GM12878 (cell line): ENCODE results near the gene NOC2L. TPM values are rescaled to one million over a fixed set of nuclear protein-coding genes. Genes with fewer than 3 reads are reported as not detected.

Source experiments
- BACH1 ChIP-seq: fragments of 450-650 bp; IDR thresholded peaks from 2 replicates; pipeline ENCODE4 v1.6.1; 2017; ENCODE audit warnings: mild to moderate bottlenecking, borderline replicate concordance
- BMI1 ChIP-seq: fragments of 450-650 bp; IDR thresholded peaks from 2 replicates; pipeline ENCODE4 v1.6.1; 2016; ENCODE audit warnings: mild to moderate bottlenecking, moderate library complexity, borderline replicate concordance
- DPF2 ChIP-seq: fragments of 450-650 bp; IDR thresholded peaks from 2 replicates; pipeline ENCODE4 v1.6.1; 2017; ENCODE audit warnings: mild to moderate bottlenecking
- GATAD2B ChIP-seq: fragments of 450-650 bp; conservative IDR thresholded peaks from 2 replicates; pipeline ENCODE4 v1.6.1; 2017; ENCODE audit warnings: low read depth, mild to moderate bottlenecking, moderate library complexity
- IKZF1 ChIP-seq: fragments of 450-650 bp; conservative IDR thresholded peaks from 2 replicates; pipeline ENCODE4 v1.6.1; 2017; ENCODE audit warnings: antibody characterized with exemption, mild to moderate bottlenecking
- MTA2 ChIP-seq: fragments of 450-650 bp; IDR thresholded peaks from 2 replicates; pipeline ENCODE4 v1.6.1; 2016; ENCODE audit warnings: low read depth, mild to moderate bottlenecking, moderate library complexity
- SMC3 ChIP-seq: IDR thresholded peaks from 2 replicates; pipeline ENCODE4 v1.6.1; 2011; ENCODE audit warnings: low read length, improper control_type of control experiment, borderline replicate concordance
- SREBF1 ChIP-seq: IDR thresholded peaks from 2 replicates; pipeline ENCODE4 v1.6.1; 2012; ENCODE audit warnings: mild to moderate bottlenecking, low read length
- YBX1 ChIP-seq: fragments of 450-650 bp; IDR thresholded peaks from 2 replicates; pipeline ENCODE4 v1.6.1; 2016; ENCODE audit warnings: antibody characterized with exemption
- ZNF384 ChIP-seq: IDR thresholded peaks from 2 replicates; pipeline ENCODE4 v1.6.1; 2012; ENCODE audit warnings: low read depth, mild to moderate bottlenecking, low read length, improper control_type of control experiment, borderline replicate concordance
- ZNF592 ChIP-seq: fragments of 450-650 bp; IDR thresholded peaks from 2 replicates; pipeline ENCODE4 v1.6.1; 2017; ENCODE audit warnings: mild to moderate bottlenecking, moderate library complexity
- polyA plus RNA-seq, 11 experiments: library from polyadenylated mRNA; depleted of rRNA in 4 of 11; unstranded in 6 of 11; stranded (reverse) in 5 of 11; fragments of >200 nt; fragmentation: Nextera tagmentation in 4 of 11; fragmentation: Illumina TruSeq in 1 of 11; extraction: Ambion mirVana in 4 of 11; extraction: Trizol in 1 of 11; gene quantifications; 1 replicate in 1 of 11; 2 replicates in 10 of 11; pipeline versions ENCODE4 v1.2.1 to v1.2.3, GENCODE V29; 2011 to 2016; ENCODE audit warnings: inconsistent platforms in 2 of 11, missing spikeins in 2 of 11, low read depth in 1 of 11
- total RNA-seq, 4 experiments: library from RNA; depleted of rRNA in 3 of 4; stranded (reverse); fragments of >200 nt in 3 of 4; fragmentation: Illumina TruSeq in 1 of 4; extraction: Trizol in 1 of 4; gene quantifications; 2 replicates each; pipeline versions ENCODE4 v1.2.1 to v1.2.3, GENCODE V29; 2013 to 2021
- TF ChIP-seq, protein P1 (sequence below): fragments of 450-650 bp; conservative IDR thresholded peaks from 2 replicates; pipeline ENCODE4 v1.6.1; 2017; ENCODE audit warnings: mild to moderate bottlenecking, moderate library complexity
- TF ChIP-seq, protein P2 (sequence below), 3 experiments: IDR thresholded peaks in 2 of 3; conservative IDR thresholded peaks in 1 of 3; 2 replicates each; pipeline ENCODE4 v1.5.1; 2011; ENCODE audit warnings: low read depth in 3 of 3, low read length in 3 of 3, mild to moderate bottlenecking in 3 of 3, control low read depth in 2 of 3, moderate library complexity in 2 of 3, inconsistent platforms in 1 of 3, mixed read lengths in 1 of 3; ENCODE audit not compliant: control insufficient read depth in 2 of 3, insufficient read depth in 1 of 3; ENCODE audit errors: extremely low read depth in 1 of 3
- TF ChIP-seq, protein P3 (sequence below): fragments of 450-650 bp; IDR thresholded peaks from 2 replicates; pipeline ENCODE4 v1.6.1; 2016; ENCODE audit warnings: mild to moderate bottlenecking

NOC2L gene
- total and polyA plus RNA-seq, 10 of the 15 experiments (the other 5 are each of a cell fraction or from before 2014, with no cell fraction given), result 1.3 to 171 (median 64.3) TPM

- TF ChIP-seq GATAD2B (0 out of 2 replicates have a peak, but pooled peaks have one; percentile 35), SMC3 (no peak), BMI1 (no peak), MTA2 (no peak), YBX1 (no peak), IKZF1 (peak; percentile 45; the same call in 1 of the 2 replicates), ZNF592 (no peak), DPF2 (peak; percentile 70; the same call in 1 of the 2 replicates), ZNF384 (no peak), BACH1 (no peak), SREBF1 (no peak)
- TF ChIP-seq, protein P1, sequence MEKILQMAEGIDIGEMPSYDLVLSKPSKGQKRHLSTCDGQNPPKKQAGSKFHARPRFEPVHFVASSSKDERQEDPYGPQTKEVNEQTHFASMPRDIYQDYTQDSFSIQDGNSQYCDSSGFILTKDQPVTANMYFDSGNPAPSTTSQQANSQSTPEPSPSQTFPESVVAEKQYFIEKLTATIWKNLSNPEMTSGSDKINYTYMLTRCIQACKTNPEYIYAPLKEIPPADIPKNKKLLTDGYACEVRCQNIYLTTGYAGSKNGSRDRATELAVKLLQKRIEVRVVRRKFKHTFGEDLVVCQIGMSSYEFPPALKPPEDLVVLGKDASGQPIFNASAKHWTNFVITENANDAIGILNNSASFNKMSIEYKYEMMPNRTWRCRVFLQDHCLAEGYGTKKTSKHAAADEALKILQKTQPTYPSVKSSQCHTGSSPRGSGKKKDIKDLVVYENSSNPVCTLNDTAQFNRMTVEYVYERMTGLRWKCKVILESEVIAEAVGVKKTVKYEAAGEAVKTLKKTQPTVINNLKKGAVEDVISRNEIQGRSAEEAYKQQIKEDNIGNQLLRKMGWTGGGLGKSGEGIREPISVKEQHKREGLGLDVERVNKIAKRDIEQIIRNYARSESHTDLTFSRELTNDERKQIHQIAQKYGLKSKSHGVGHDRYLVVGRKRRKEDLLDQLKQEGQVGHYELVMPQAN, result 0 out of 2 replicates have a peak, but pooled peaks have one; percentile 37
- TF ChIP-seq, protein P2, sequence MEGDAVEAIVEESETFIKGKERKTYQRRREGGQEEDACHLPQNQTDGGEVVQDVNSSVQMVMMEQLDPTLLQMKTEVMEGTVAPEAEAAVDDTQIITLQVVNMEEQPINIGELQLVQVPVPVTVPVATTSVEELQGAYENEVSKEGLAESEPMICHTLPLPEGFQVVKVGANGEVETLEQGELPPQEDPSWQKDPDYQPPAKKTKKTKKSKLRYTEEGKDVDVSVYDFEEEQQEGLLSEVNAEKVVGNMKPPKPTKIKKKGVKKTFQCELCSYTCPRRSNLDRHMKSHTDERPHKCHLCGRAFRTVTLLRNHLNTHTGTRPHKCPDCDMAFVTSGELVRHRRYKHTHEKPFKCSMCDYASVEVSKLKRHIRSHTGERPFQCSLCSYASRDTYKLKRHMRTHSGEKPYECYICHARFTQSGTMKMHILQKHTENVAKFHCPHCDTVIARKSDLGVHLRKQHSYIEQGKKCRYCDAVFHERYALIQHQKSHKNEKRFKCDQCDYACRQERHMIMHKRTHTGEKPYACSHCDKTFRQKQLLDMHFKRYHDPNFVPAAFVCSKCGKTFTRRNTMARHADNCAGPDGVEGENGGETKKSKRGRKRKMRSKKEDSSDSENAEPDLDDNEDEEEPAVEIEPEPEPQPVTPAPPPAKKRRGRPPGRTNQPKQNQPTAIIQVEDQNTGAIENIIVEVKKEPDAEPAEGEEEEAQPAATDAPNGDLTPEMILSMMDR (IDR thresholded peaks at IDR 0.05 in 2 of 3, conservative IDR thresholded peaks at IDR 0.05 in 1 of 3; ENCODE audit: control insufficient read depth in 2 of 3, extremely low read depth in 1 of 3, insufficient read depth in 1 of 3, low read depth in 3 of 3, low read length in 3 of 3), result no peak
- TF ChIP-seq, protein P3, sequence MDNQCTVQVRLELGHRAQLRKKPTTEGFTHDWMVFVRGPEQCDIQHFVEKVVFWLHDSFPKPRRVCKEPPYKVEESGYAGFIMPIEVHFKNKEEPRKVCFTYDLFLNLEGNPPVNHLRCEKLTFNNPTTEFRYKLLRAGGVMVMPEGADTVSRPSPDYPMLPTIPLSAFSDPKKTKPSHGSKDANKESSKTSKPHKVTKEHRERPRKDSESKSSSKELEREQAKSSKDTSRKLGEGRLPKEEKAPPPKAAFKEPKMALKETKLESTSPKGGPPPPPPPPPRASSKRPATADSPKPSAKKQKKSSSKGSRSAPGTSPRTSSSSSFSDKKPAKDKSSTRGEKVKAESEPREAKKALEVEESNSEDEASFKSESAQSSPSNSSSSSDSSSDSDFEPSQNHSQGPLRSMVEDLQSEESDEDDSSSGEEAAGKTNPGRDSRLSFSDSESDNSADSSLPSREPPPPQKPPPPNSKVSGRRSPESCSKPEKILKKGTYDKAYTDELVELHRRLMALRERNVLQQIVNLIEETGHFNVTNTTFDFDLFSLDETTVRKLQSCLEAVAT, result no peak
Observed at GRCh38 chr1:940107-941014, 18.7 kb downstream of the NOC2L start (continued).
